OCI-LY3 (cell line): ENCODE data around the gene STK32B.

Experiments used
- H2AFZ ChIP-seq: fragments of 200-600, 300-600 bp; shearing (Covaris generic); 2 replicates; pipeline ENCODE4 v1.6.0; 2014; ENCODE audit warnings: antibody characterized with exemption, low read depth, low read length
- H3K27ac ChIP-seq: fragments of 200-600, 300-600 bp; sonication (generic); 2 replicates; pipeline ENCODE4 v1.5.1; 2014; ENCODE audit warnings: mild to moderate bottlenecking, low read length, moderate library complexity, mixed read lengths
- H3K27me3 ChIP-seq: fragments of 200-600, 300-600 bp; sonication (generic); 2 replicates; pipeline ENCODE4 v1.6.1; 2014; ENCODE audit warnings: low read depth, low read length, mixed read lengths
- H3K36me3 ChIP-seq: fragments of 200-600, 300-600 bp; sonication (generic); replicated peaks from 2 replicates; pipeline ENCODE3; 2014; ENCODE audit warnings: low read depth, low read length, mixed read lengths
- H3K4me1 ChIP-seq: fragments of 300-600, 200-600 bp; sonication (generic); 2 replicates; pipeline ENCODE4 v1.6.1; 2014; ENCODE audit warnings: low read length, mixed read lengths
- H3K4me2 ChIP-seq: fragments of 200-600, 300-600 bp; sonication (generic); 2 replicates; pipeline ENCODE4 v1.6.1; 2014; ENCODE audit warnings: low read length, mixed read lengths
- H3K4me3 ChIP-seq: fragments of 300-600, 200-600 bp; sonication (generic); 2 replicates; pipeline ENCODE4 v1.5.1; 2014; ENCODE audit warnings: antibody characterized with exemption, mild to moderate bottlenecking, low read length, moderate library complexity
- H3K79me2 ChIP-seq: fragments of 300-600, 200-600 bp; shearing (Covaris generic); 2 replicates; pipeline ENCODE4 v1.6.1; 2014; ENCODE audit warnings: mild to moderate bottlenecking, low read length, mixed read lengths
- H3K9ac ChIP-seq: fragments of 300-600, 200-600 bp; shearing (Covaris generic); 2 replicates; pipeline ENCODE4 v1.6.0; 2014; ENCODE audit warnings: mild to moderate bottlenecking, low read length, moderate library complexity
- H3K9me3 ChIP-seq: fragments of 200-600, 300-600 bp; shearing (Covaris generic); 2 replicates; pipeline ENCODE4 v1.6.1; 2014; ENCODE audit warnings: low read length, mixed read lengths; ENCODE audit not compliant: insufficient read depth
- H4K20me1 ChIP-seq: fragments of 200-600, 300-600 bp; sonication (generic); 2 replicates; pipeline ENCODE4 v1.6.1; 2016; ENCODE audit warnings: low read length, mixed read lengths; ENCODE audit not compliant: insufficient read depth
- CTCF ChIP-seq: fragments of 200-600, 300-600 bp; sonication (generic); IDR thresholded peaks from 2 replicates; pipeline ENCODE4 v1.5.1; 2014; ENCODE audit warnings: antibody characterized with exemption, low read length, low read depth
- EZH2phosphoT487 ChIP-seq: fragments of 200-600 bp; shearing (Covaris generic); IDR thresholded peaks from 2 replicates; pipeline ENCODE4 v1.6.1; 2018; ENCODE audit warnings: antibody characterized with exemption, mixed run types, low read depth

The STK32B gene

DNA sequence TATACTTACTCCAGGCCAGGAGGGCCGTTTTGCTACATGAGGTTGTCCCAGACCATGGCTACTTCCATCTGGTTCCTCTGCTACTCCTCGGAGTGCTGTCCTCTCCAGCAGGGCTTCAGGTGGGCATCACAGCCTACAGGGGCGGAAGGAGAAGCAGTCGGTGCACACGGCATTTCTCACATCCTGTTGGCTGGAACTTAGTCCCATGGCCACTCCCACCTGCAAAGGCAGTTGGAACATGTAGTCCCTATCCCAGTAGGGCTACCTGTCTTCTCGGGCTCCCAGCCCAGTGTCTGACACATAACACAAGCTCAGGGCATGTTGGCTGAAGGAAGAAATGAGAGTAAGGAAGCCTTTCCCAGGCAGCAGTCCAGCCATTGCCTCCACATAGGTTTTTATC is 7.7 kb upstream of the STK32B start:
- no peak for TF ChIP-seq EZH2phosphoT487
- TF ChIP-seq CTCF, result no peak
- Histone ChIP-seq H3K4me3 (no peak overlapping the region), H3K4me1 (no peaks in the 10 kb centered on the region), H2AFZ (no peak overlapping the region), H3K27me3 (0 out of 2 replicates have a peak, but pooled peaks cover 4% of the 10 kb centered on the region), H3K4me2 (no peak overlapping the region), H3K27ac (no peak overlapping the region), H3K9me3 (no peaks in the 10 kb centered on the region), H3K79me2 (no peaks in the 10 kb centered on the region), H3K9ac (no peak overlapping the region), H3K36me3 (no peaks in the 10 kb centered on the region), H4K20me1 (no peaks in the 10 kb centered on the region)

DNA sequence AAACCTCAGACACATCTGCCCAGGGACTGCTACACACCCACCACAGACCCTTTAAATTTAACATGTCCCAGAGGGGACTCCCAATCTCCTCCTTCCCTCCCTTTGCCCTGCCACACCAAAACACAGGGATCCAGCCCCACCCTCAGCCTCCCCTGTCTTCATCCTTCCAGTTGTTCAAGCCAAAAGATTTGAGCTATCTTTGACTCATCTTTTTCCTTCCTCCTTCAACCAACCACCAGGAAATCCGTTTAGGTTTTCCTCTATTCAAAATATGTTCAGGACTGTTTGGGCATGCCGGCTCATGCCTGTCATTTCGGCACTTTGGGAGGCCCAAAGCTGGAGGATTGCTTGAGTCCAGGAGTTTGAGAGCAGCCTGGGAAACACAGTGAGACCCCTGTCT is 6.9 kb upstream of the STK32B start:
- Histone ChIP-seq H4K20me1 (no peaks in the 10 kb centered on the region), H3K4me1 (no peaks in the 10 kb centered on the region), H3K4me3 (no peak overlapping the region), H3K79me2 (no peaks in the 10 kb centered on the region), H3K36me3 (no peaks in the 10 kb centered on the region), H3K27me3 (0 out of 2 replicates have a peak, but pooled peaks cover 4% of the 10 kb centered on the region), H3K9me3 (no peaks in the 10 kb centered on the region), H3K27ac (no peak overlapping the region), H3K4me2 (no peak overlapping the region), H3K9ac (no peak overlapping the region), H2AFZ (no peak overlapping the region)
- TF ChIP-seq CTCF (no peak), EZH2phosphoT487 (no peak)

- Histone ChIP-seq H4K20me1 (no peaks in the 10 kb centered on the region), H3K79me2 (no peaks in the 10 kb centered on the region), H3K4me3 (no peak overlapping the region), H3K4me1 (no peaks in the 10 kb centered on the region), H3K9me3 (no peaks in the 10 kb centered on the region), H3K27me3 (0 out of 2 replicates have a peak, but pooled peaks cover 4% of the 10 kb centered on the region), H3K27ac (no peak overlapping the region), H3K36me3 (no peaks in the 10 kb centered on the region), H3K9ac (no peak overlapping the region), H2AFZ (no peak overlapping the region), H3K4me2 (no peak overlapping the region)
- TF ChIP-seq CTCF, result no peak
- no peak for TF ChIP-seq EZH2phosphoT487
Measured at GRCh38 chr4:5045097-5045496, 6.2 kb upstream of the STK32B start.

DNA sequence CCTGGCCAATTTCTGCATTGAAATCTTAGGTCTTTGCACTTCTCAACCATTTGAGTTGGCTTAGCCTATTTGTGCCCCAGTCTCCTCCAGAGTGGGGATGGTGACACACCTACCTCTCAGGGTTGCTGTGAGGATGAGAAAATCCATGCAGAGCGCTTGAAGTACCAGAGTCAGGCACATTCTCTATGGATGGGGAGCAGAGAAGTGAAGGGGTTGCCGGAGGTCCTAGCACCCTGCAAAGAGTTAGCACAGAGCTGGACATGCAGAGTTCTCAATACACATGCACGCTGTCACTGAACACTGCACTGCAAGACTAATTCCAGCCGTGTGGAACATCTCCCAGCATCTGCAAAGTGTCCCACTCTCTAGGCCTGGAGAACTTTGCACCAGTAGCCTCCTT is 2.6 kb upstream of the STK32B start:
- H4K20me1 ChIP-seq, result no peaks in the 10 kb centered on the region
- H3K79me2 ChIP-seq, result no peaks in the 10 kb centered on the region
- no peak overlapping the region for H3K4me2 ChIP-seq
- H3K27me3 ChIP-seq, result 0 out of 2 replicates have a peak, but pooled peaks cover 4% of the 10 kb centered on the region
- H2AFZ ChIP-seq, result no peak overlapping the region
- no peaks in the 10 kb centered on the region for H3K36me3 ChIP-seq
- TF ChIP-seq CTCF (no peak), EZH2phosphoT487 (no peak)
- no peaks in the 10 kb centered on the region for H3K4me1 ChIP-seq
- H3K4me3 ChIP-seq, result no peak overlapping the region
- no peak overlapping the region for H3K27ac ChIP-seq
- H3K9ac ChIP-seq, result no peak overlapping the region
- H3K9me3 ChIP-seq, result no peaks in the 10 kb centered on the region
